Embryonic facial prominence (tissue), 1 donor: Measurements from ENCODE around the gene SLC35B1.

Source experiments
- DNase-seq: peaks from one replicate; pipeline ENCODE4 v3.0.0-alpha.2; 2016; ENCODE audit errors: extremely low spot score

Gene SLC35B1

GRCh38 chr17:49670641-49671040 is 37.1 kb downstream of the SLC35B1 start:
- no peak for DNase-seq

- DNase-seq, result no peak
Observed at GRCh38 chr17:49670002-49670401, 37.8 kb downstream of the SLC35B1 start.

- DNase-seq, result no peak
Observed at GRCh38 chr17:49667854-49668253, 39.9 kb downstream of the SLC35B1 start.

GRCh38 chr17:49664706-49665211 is 43.0 kb downstream of the SLC35B1 start:
- DNase-seq, result no peak

- no peak for DNase-seq
Observed at GRCh38 chr17:49659661-49660382, 47.9 kb downstream of the SLC35B1 start.

GRCh38 chr17:49656247-49656646 is 51.5 kb downstream of the SLC35B1 start:
- no peak for DNase-seq
